Keratinocyte (primary cell): Measurements from ENCODE around the gene FANCC. TPM values are rescaled to one million over a fixed set of nuclear protein-coding genes. Genes with fewer than 3 reads are reported as not detected.

Experiments
- DNase-seq: peaks from one replicate; pipeline ENCODE4 v3.0.0-alpha.2; 2011; ENCODE audit warnings: low read depth, missing footprints, low spot score
- FAIRE-seq: peaks from 2 replicates; lab custom pipeline; 2011; peaks lifted over from hg19 to GRCh38; lab: Jason Lieb, UNC
- H2AFZ ChIP-seq: 2 replicates; pipeline ENCODE4 v1.6.0; 2012; ENCODE audit warnings: low read length, control low read depth, inconsistent platforms; ENCODE audit not compliant: control insufficient read depth
- H3K27ac ChIP-seq: 2 replicates; pipeline ENCODE4 v1.5.1; 2011; ENCODE audit warnings: low read length; ENCODE audit not compliant: control insufficient read depth, insufficient read depth
- H3K27me3 ChIP-seq: 3 replicates; pipeline ENCODE4 v1.6.0; 2011; ENCODE audit warnings: low read length; ENCODE audit not compliant: control insufficient read depth, insufficient read depth; ENCODE audit errors: extremely low read depth
- H3K36me3 ChIP-seq, 2 experiments: 2 replicates in 1 of 2; 3 replicates in 1 of 2; pipeline ENCODE4 v1.5.1; 2011; ENCODE audit warnings: low read length in 2 of 2, mild to moderate bottlenecking in 1 of 2; ENCODE audit not compliant: control insufficient read depth in 2 of 2, insufficient read depth in 2 of 2; ENCODE audit errors: extremely low read depth in 1 of 2
- H3K4me1 ChIP-seq: 3 replicates; pipeline ENCODE4 v1.5.1; 2011; ENCODE audit warnings: low read length; ENCODE audit not compliant: control insufficient read depth, insufficient read depth; ENCODE audit errors: extremely low read depth
- H3K4me2 ChIP-seq: 3 replicates; pipeline ENCODE4 v1.6.0; 2011; ENCODE audit warnings: low read depth, low read length; ENCODE audit not compliant: control insufficient read depth, insufficient read depth; ENCODE audit errors: extremely low read depth
- H3K4me3 ChIP-seq, 3 experiments: fragments of 200-600 bp in 1 of 3; sonication (generic) in 1 of 3; 2 replicates in 2 of 3; 3 replicates in 1 of 3; pipeline ENCODE4 v1.5.1; 2011 to 2016; ENCODE audit warnings: low read length in 3 of 3, mild to moderate bottlenecking in 3 of 3, control low read depth in 2 of 3, inconsistent platforms in 1 of 3, low read depth in 1 of 3, mixed read lengths in 1 of 3, mixed run types in 1 of 3, moderate library complexity in 1 of 3; ENCODE audit not compliant: control insufficient read depth in 2 of 3, insufficient read depth in 2 of 3; ENCODE audit errors: extremely low read depth in 1 of 3
- H3K79me2 ChIP-seq: 2 replicates; pipeline ENCODE4 v1.6.0; 2012; ENCODE audit warnings: low read length; ENCODE audit not compliant: control insufficient read depth, insufficient read depth
- H3K9ac ChIP-seq: 3 replicates; pipeline ENCODE4 v1.6.0; 2011; ENCODE audit warnings: low read length; ENCODE audit not compliant: control insufficient read depth, insufficient read depth; ENCODE audit errors: extremely low read depth
- H3K9me1 ChIP-seq: 3 replicates; pipeline ENCODE4 v1.6.0; 2011; ENCODE audit warnings: low read length; ENCODE audit not compliant: control insufficient read depth, insufficient read depth; ENCODE audit errors: extremely low read depth
- H3K9me3 ChIP-seq: 2 replicates; pipeline ENCODE4 v1.5.1; 2012; ENCODE audit warnings: low read depth, low read length; ENCODE audit not compliant: control insufficient read depth
- H4K20me1 ChIP-seq: 3 replicates; pipeline ENCODE4 v1.6.0; 2011; ENCODE audit warnings: low read length; ENCODE audit not compliant: control insufficient read depth, insufficient read depth; ENCODE audit errors: extremely low read depth
- EZH2 ChIP-seq: IDR thresholded peaks from one replicate; pipeline ENCODE4 v1.6.1; 2012; ENCODE audit warnings: inconsistent platforms, mild to moderate bottlenecking, low read length, moderate library complexity
- dilution Hi-C: fragments of 300-500 bp; cut with MboI; formaldehyde crosslinking; loops from one replicate; pipeline ENCODE4 v1.7.0; 2020; ENCODE audit warnings: low sequenced_read_pairs; ENCODE audit not compliant: extremely low pct_ligation_motif_present
- polyA plus RNA-seq, 5 experiments: library from polyadenylated mRNA; depleted of rRNA in 3 of 5; stranded (reverse) in 3 of 5; stranded (forward) in 1 of 5; unstranded in 1 of 5; fragments of >200 nt; gene quantifications; 1 replicate in 1 of 5; 2 replicates in 3 of 5; 3 replicates in 1 of 5; pipeline versions ENCODE4 v1.2.1 to v1.2.3, GENCODE V29; 2011 to 2012; ENCODE audit warnings: missing spikeins in 2 of 5, low read depth in 1 of 5, low replicate concordance in 1 of 5
- TF ChIP-seq, protein P1 (sequence below), 3 experiments: IDR thresholded peaks in 1 of 3; conservative IDR thresholded peaks in 1 of 3; optimal IDR thresholded peaks in 1 of 3; 2 replicates in 2 of 3; 3 replicates in 1 of 3; pipeline versions ENCODE3 to v1.5.1; 2011; ENCODE audit warnings: low read length in 3 of 3, mild to moderate bottlenecking in 3 of 3, moderate library complexity in 2 of 3, control low read depth in 1 of 3, inconsistent platforms in 1 of 3; ENCODE audit not compliant: insufficient read depth in 2 of 3; ENCODE audit errors: extremely low read depth in 1 of 3

The FANCC gene
- polyA plus RNA-seq, 1 donor (not counting 4 experiments of a cell fraction or from before 2014, with no cell fraction given): 8.3 TPM

DNA sequence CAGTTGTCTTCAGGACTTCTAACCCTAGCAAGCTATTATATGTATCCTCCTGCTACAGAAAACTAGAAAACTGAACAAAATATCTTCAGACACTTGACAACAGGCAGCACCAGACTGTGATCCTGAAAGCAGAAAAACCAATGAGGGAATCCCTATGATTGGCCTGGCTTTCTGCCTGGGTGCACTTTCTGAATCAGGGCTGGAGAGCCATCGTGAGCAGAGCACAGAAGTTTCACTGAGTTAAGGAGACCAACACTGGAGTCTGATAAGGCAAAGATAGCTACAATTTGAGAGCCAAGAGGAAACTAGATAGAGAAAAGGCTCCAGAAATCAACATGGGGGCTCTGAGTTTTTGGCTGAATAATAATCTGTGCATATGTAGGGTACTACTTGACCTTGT, 106.5 kb downstream of the FANCC start:
- H3K4me1 ChIP-seq: no peaks in the 10 kb centered on the region
- no peaks in the 10 kb centered on the region for H3K27me3 ChIP-seq
- H3K4me2 ChIP-seq: no peak overlapping the region
- no peaks in the 10 kb centered on the region for H3K79me2 ChIP-seq
- no peaks in the 10 kb centered on the region for H4K20me1 ChIP-seq
- no peak overlapping the region for H3K9ac ChIP-seq
- H3K9me1 ChIP-seq: no peaks in the 10 kb centered on the region
- H3K4me3 ChIP-seq: no peak overlapping the region
- no peak for FAIRE-seq
- H3K9me3 ChIP-seq: no peaks in the 10 kb centered on the region
- no peak overlapping the region for H3K27ac ChIP-seq
- H2AFZ ChIP-seq: no peak overlapping the region
- dilution Hi-C loops: no loop called here
- no peaks in the 10 kb centered on the region for H3K36me3 ChIP-seq
- TF ChIP-seq, protein P1, sequence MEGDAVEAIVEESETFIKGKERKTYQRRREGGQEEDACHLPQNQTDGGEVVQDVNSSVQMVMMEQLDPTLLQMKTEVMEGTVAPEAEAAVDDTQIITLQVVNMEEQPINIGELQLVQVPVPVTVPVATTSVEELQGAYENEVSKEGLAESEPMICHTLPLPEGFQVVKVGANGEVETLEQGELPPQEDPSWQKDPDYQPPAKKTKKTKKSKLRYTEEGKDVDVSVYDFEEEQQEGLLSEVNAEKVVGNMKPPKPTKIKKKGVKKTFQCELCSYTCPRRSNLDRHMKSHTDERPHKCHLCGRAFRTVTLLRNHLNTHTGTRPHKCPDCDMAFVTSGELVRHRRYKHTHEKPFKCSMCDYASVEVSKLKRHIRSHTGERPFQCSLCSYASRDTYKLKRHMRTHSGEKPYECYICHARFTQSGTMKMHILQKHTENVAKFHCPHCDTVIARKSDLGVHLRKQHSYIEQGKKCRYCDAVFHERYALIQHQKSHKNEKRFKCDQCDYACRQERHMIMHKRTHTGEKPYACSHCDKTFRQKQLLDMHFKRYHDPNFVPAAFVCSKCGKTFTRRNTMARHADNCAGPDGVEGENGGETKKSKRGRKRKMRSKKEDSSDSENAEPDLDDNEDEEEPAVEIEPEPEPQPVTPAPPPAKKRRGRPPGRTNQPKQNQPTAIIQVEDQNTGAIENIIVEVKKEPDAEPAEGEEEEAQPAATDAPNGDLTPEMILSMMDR (optimal IDR thresholded peaks at IDR 0.05 in 1 of 3, IDR thresholded peaks at IDR 0.05 in 1 of 3, conservative IDR thresholded peaks at IDR 0.05 in 1 of 3; ENCODE audit: extremely low read depth in 1 of 3, insufficient read depth in 2 of 3, low read length in 3 of 3): no peak
- TF ChIP-seq EZH2: no peak
- DNase-seq: no peak

DNA sequence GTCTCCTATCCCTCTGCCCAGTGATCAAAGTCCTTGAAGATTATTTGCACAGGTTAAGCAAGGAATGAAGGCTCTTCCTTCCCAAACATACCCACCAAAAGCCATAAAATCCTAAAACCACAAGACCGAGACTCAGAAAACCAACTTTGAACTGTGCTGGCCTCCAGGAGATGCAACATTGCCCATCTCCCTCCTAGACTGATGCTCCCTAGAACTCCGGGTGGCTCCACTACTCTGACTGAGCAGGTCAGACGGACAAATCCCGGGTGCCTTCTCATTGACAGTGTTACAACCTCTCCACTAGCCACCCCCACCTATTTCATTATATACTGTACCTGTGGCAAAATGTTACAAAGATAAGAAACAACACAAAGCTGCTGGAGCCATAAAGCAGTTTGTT, 110.1 kb downstream of the FANCC start:
- FAIRE-seq (no peak), DNase-seq (no peak)
- no peak overlapping the region for H3K27ac ChIP-seq
- H3K9me1 ChIP-seq: no peaks in the 10 kb centered on the region
- peaks cover 2% of the 10 kb centered on the region for H3K4me1 ChIP-seq
- H3K9me3 ChIP-seq: no peaks in the 10 kb centered on the region
- H3K4me2 ChIP-seq: no peak overlapping the region
- H3K9ac ChIP-seq: no peak overlapping the region
- no peak overlapping the region for H2AFZ ChIP-seq
- H3K36me3 ChIP-seq: no peaks in the 10 kb centered on the region
- H3K4me3 ChIP-seq: no peak overlapping the region
- TF ChIP-seq, protein P1 (optimal IDR thresholded peaks at IDR 0.05 in 1 of 3, IDR thresholded peaks at IDR 0.05 in 1 of 3, conservative IDR thresholded peaks at IDR 0.05 in 1 of 3; ENCODE audit: extremely low read depth in 1 of 3, insufficient read depth in 2 of 3, low read length in 3 of 3): no peak
- H4K20me1 ChIP-seq: no peaks in the 10 kb centered on the region
- dilution Hi-C loops: no loop called here
- no peaks in the 10 kb centered on the region for H3K79me2 ChIP-seq
- H3K27me3 ChIP-seq: no peaks in the 10 kb centered on the region
